ENCODE results near the gene ZNF185.

ZNF185 gene

DNA sequence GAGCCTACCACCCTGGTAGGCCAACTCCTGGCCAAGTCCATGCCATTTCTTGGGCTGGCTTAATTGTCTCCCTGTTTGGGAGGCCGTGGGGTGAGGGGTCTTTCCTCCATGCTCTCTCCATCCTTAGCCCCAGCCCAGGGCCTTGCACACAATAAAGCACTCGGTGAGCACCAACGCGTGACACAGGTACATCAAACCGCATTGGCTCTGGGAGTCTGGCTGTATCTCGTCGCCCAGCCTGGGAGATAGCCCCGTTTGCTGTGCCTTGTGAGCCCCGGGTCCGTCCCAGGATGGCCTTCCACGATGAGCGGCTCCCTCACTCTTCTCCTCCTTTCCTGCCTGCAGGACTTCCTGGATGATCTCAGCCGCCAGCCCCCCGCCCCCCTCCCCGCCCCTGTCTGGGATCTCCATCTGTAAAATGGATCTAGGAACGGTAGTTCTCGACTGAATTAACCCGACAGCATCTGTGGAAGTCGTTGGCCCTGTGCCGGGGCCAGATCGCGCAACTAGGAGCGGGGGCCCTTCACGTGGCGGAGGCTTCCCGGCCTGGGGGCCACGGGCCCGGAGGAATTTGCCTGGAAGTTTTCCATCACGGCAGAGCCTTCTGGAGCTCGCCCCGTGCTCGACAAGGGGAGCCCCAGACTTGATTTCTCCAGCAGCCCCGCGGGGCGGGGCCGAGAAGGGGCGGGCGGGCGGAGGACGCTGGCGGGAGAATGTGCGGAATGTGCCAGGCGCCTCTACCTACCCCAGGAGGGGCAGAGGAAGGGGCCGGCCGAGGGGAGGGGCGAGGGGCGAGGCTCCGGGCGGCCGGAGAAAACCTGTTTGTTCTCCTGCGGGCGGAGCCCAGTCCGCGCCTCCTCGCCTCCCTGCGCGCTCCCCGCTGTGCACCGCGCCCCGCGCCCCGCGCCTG, at the start of gene ZNF185:
ZNF185 (plus strand) TSS at position 846 of the 910 bp plus-strand sequence. CDS start 16,423 bp downstream, outside the sequence.
- DNase-seq (ENCODE audit: low read depth, low spot score): no peak

DNA sequence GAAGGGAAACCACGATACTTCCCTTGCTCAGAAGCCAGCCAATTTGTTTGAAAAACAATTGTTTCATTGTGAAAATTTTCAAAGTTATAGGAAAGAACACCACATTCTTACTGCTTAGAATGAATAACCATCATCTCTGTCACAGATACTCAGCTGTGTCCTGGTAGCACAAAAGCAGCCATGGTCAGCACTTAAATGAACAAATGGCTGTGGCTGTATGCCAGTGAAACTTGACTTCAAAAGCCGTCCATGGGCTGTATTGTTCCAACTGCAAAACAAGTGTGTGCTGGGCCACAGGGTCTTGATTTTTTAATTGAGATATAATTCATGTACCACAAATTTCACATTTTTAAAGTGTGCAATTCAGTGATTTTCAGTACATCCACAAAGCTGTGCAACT, 47.4 kb upstream of the ZNF185 start:
- H3K27ac ChIP-seq: no peak overlapping the region
- no peak for DNase-seq (ENCODE audit: low read depth, low spot score)

More for the DNA sequence above, at the start of gene ZNF185:
- peak within 1 kb of the TSS; percentile 95 for H3K27ac ChIP-seq

DNA sequence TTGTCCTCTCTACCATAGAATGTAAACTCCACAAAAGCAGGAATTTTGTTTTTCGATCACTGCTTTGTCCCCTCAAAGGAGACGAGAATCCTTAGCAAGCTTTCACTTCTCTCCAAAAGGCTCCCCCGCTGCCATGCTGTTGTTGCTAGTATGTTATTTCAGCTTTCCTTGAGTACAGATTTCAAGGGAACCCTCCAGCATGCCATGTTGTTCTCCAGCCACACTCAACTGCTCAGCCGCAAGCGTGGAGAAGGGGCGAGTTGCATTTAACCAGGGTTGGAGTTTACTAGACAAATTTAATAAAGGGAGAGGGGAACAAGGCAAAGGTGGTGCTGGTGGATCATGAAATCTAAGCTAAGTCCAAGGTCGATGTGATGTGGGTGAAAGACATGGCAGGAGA, 43.9 kb upstream of the ZNF185 start:
- H3K27ac ChIP-seq: no peak overlapping the region

DNA sequence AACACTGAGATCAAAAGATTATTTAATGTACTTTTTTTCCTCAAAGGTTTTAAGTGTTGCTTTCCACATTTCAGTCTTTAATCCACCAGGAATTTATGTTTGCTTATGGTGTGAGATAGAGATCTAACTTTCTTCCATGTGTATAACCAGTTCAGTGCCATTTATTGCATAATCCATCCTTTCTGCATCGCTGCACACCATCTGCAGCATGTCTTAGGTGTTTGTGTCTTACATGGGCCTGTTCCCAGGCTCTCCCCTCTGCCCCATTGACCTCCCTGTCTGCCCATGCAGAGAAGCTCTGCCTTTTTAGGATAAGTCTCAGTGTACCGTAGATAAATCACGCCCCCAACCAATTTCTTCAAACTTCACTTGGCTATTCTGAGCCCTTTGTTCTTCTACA, 36.8 kb upstream of the ZNF185 start:
- H3K27ac ChIP-seq: no peak overlapping the region
- no peak for DNase-seq (ENCODE audit: low read depth, low spot score)

More for the DNA sequence above, 43.9 kb upstream of the ZNF185 start:
- no peak for DNase-seq (ENCODE audit: low read depth, low spot score)

DNA sequence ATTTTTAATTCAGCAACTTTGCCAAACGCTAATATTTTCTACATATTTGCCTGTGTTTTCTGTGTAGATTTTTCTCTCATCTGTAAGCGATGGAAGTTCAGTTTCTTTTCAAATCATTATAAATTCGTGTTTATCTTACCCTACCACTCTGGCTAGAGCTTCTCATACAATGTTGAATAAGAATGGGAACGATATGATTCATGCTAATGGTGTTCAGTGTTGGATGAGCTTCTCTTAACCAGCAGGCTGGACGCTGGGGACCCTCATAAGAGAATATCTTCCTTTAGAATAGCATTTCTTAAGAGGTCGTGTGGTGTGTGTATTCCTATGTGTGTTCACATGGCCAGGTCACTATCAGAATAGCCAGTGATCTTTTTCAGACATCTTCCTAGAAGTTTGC, 36.0 kb upstream of the ZNF185 start:
- no peak for DNase-seq (ENCODE audit: low read depth, low spot score)
- no peak overlapping the region for H3K27ac ChIP-seq

DNA sequence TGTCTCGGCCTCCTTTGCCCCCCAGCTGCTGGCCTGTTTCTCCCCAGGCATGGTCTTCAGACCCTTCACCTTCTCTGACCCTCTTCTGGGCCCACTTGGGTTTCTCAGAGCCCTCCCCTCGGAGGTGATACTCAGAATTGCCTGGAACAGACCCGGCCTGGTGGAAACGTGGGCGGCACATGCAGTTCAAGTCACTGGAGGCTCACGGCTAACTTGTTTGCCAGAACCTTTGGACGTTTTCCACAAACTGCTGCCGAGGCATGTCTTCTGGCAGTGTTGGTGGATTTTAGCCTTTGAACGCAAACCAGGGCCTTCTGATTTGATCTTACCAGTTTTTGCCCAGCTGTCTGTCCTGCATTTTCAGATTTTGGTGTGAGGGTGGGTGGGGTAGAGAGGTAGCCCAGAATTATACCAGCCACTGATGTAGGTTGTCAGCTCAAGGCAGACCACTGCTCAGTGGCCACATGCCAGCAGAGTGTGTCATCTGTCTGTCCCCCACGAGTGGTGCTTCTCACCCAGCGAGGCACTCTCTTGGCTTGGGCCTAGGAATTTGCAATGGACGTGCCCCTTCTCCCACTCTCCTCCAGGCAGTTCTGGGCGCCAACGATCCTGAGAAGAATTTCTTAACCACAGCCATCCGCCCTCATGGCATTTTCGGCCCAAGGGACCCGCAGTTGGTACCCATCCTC, 32.5 kb upstream of the ZNF185 start:
- DNase-seq (ENCODE audit: low read depth, low spot score): no peak

DNA sequence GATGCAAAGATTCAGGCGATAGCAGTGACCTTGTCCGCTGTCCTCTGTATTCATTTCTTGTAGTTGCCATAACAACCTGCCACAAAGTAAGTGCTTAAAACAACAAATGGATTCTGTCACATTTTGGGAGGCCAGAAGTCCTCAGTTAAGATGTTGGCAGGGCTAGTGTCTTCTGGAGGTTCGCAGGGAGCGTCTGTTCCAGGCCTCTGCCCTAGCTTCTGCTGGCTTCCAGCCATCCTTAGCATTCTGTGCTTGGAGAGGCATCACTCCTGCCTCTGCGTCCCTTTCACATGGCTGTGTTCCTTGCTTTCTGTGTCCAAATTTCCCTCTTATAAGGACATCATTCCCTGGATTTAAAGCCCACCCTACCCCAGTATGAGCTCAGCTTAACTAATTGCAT, 31.5 kb upstream of the ZNF185 start:
- H3K27ac ChIP-seq: no peak overlapping the region
- DNase-seq (ENCODE audit: low read depth, low spot score): no peak

More for the DNA sequence above, 32.5 kb upstream of the ZNF185 start:
- H3K27ac ChIP-seq: no peak overlapping the region

DNA sequence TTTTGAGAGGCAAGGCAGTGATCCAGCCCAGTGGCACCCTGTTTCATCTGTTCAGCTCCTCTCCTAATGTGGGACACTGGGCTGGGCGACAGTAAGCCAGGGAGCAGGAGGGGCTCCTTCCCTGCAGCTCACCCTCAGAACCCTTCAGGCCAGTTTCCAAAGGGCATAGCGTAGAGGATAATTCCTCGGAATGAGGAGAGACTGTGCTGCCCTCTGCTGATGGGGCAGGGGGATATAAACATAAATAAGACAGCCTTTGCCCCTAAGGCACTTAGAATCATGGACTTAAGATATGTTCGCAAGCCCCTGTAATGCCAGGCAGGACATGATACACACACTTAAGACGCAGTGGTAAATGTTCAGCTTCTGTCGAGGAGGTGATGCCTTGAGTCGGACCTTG, 27.9 kb upstream of the ZNF185 start:
- H3K27ac ChIP-seq: no peak overlapping the region
- DNase-seq (ENCODE audit: low read depth, low spot score): no peak

DNA sequence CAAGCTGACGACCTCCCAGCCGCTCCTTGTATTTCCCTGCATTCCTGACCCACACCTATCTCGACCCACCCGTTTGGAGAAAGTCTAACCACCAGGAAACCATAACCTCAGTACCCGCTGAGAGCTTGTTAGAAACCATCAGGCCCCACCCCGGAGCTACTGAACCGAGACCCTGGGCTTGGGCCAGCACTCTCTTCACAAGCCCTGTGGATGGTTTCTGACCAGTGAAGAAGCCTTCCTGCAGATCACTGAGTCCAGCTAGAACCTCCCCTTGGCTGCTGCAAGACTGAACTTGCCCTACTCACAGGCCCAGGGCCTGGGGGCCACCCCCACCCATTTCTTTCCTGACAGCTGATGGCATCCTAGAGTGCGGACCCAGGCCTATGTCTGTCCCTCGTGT, 26.6 kb upstream of the ZNF185 start:
- no peak for DNase-seq (ENCODE audit: low read depth, low spot score)
- no peak overlapping the region for H3K27ac ChIP-seq

DNA sequence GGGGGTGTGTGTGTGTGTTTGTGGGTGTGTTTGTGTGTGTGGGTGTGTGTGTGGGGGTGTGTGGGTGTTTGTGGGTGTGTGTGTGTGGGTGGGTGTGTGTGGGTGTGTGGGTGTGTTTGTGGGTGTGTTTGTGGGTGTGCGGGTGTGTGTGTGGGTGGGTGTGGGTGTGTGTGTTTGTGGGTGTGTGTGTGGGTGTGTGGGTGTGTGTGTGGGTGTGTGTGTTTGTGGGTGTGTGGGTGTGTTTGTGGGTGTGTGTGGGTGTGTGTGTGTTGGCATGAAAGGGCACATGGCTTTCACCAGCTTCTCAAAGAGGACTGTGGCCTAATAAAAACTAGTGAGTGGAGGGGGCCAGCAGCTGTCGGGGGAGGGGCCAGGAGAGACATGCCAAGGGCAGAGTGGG, 25.3 kb upstream of the ZNF185 start:
- no peak for DNase-seq (ENCODE audit: low read depth, low spot score)
- H3K27ac ChIP-seq: no peak overlapping the region

DNA sequence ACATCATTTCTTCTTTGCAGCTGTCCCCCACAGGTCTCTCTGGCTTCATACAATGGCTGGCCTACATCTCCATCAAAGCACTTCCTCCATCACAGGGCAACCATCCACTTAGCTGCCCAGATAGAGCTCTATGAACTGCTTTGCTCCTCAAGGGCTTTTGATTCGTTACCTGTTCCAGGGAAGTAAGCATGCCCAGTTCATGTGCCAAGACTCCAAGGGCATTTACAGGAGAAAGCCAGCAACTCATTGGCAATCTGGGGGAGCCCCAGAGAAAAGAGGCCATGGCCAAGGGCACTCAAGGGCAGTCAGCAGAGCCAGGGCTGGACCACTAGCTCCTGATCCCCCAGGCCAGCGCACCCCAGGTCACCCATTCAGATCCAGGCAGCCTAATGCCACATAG, 24.5 kb upstream of the ZNF185 start:
- DNase-seq (ENCODE audit: low read depth, low spot score): no peak
- H3K27ac ChIP-seq: no peak overlapping the region

DNA sequence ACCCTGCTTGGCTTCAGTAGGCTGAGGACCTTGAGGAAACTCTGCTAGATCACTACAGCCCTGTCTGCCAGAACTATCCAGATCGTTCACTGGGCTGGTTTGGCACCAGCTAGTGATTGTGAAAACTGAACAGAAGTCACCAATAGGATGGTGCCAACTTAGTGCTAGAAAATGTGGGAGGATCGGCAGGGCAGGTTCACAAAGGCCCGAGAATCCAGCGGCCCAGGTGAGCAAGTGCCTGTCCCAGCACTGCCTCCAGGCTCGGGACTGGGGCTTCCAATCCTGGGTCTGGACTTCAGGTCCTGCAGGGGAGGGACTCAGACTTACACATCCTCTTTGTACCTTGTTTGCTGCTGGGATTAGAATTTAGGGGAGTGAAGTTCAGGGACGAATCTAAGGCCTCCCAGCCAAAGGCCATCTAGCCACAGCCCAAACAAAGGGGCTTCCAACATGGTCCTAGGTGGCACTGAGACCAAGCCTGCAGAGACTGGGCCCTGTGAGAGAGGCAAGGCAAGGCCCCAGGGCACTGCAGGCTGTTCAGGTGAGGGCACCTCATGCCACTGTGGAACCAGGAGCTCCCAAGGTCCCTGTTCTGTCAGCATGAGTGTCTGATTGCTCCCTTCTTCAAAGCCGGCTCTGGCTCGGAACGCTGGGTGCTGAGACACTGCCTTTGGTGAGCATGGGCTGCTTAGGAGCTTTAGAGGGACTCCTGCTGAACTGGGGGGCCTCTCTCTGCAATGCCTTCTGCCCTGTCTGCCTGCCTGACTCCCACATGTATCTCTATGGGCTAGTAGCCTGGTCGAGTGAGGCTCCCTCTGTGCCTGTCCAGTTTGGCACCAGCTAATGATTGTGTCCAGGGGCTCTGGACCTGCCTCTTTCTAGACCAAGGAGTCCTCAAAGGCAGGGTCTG, 20.7 kb upstream of the ZNF185 start:
- peak overlapping the region; percentile 82 for H3K27ac ChIP-seq
- peak; percentile 31 for DNase-seq (ENCODE audit: low read depth, low spot score)

DNA sequence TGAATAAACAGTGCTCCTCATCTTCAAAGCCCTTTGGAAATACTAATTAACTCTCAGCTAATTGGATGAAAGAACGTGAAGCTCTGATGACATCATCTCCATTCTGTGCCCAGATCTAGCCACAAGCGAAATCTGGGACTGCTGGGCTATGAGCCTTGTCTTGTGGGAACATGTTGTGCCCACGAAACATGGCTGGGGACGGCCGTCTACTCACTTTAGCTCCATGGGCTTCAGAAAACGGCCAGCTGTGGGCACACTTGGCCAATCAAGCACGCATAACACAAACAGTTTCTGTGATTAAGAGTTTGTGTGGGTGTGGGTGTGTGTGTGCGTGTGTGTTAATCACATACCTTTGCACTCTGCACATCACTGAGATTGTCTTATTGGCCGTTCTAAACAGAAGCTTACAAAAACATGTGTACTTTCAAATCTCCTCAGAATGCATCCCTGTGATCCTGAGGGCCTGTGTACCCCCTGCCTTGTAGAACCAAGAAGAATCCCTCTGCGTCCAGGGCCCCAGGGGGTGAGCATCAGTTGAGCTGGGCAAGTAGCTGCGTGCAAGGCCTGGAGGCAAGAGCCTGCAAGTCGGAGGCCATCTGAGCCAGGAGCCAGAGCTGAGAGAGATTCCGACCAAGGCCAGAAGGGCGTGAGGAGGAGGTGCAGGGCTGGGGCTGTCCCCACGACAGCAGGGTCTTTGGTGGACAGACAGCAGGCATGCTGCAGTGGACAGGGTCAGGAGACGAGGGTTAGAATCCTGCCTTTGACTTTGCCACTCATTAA, 18.7 kb upstream of the ZNF185 start:
- peak; percentile 74 for DNase-seq (ENCODE audit: low read depth, low spot score)
- peak overlapping the region; percentile 82 for H3K27ac ChIP-seq

DNA sequence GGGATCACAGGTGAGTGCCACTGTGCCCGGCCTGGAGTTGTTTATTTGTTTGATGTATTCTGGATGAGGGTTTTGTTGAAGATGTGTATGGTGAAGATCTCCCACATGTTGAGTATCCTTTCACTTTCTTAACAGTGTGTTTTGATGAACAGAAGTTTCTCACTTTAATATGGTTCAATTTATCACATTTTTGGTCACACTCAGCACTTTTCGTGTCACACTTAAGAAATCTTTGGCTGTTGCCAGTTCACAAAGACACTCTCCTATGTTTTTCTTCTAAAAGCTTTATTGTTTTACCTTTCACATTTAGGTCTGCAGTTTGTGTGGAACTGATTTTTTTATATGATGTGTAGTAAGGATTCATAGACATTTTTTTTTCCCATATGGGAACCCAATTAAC, 16.6 kb upstream of the ZNF185 start:
- no peak for DNase-seq (ENCODE audit: low read depth, low spot score)
- H3K27ac ChIP-seq: no peak overlapping the region

DNA sequence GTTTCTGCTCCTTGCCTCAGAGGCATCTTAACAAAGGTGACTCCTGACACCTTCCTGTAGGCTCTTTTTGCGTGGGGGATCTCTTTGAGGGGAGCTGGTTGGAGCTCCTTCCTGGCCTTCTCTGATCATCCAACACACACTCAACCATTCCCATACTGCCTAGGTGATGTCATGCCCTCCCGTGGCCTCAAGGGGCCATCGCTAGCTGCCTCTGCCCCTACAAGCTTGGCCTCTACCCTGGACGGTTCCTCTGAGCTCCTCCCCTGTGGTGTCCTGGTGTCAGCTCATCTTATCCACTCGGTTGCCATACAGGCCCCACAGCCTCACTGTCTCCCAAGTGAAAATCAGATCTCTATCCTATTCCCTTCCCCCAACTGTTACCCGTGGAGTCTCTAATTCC, 13.7 kb upstream of the ZNF185 start:
- DNase-seq (ENCODE audit: low read depth, low spot score): no peak
- no peak overlapping the region for H3K27ac ChIP-seq

DNA sequence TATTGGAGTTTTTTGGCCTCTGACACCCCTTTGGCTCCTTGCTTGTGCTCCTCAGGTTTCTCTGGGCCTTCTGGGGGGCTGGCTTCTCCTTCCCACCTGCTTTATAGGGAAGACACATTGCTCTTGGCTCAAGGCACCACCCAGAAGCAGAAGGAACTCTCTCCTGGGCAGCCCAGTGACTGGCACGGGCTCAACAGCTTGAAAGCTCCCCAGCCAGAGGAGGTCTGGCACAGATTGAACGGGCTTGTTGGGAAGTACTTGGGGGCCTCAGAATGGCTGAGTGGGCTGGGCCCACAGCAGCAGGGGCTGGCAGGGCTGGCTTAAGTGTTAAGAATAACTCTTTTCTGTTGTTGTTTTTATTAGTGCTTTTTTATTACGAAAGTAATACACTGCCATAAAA, 11.2 kb upstream of the ZNF185 start:
- no peak for DNase-seq (ENCODE audit: low read depth, low spot score)
- H3K27ac ChIP-seq: no peak overlapping the region

DNA sequence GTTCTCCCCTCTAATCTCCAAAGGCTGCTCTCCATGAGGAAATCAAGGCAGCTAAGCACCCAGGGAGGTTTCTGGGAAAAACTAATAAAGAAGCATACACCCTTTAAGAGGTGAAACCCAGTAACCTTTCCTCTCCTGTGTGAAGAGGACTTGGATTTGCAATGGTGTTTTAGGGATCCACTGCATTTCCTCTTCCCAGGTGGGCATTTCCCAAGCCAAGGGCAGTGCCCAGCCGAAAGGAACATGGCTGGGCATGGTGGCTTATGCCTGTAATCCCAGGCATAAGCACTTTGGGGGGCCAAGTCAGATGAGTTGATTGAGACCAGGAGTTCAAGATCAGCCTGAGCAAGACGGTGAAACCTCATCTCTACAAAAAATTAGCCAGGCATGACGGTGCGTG, 5.4 kb upstream of the ZNF185 start:
- DNase-seq (ENCODE audit: low read depth, low spot score): no peak

DNA sequence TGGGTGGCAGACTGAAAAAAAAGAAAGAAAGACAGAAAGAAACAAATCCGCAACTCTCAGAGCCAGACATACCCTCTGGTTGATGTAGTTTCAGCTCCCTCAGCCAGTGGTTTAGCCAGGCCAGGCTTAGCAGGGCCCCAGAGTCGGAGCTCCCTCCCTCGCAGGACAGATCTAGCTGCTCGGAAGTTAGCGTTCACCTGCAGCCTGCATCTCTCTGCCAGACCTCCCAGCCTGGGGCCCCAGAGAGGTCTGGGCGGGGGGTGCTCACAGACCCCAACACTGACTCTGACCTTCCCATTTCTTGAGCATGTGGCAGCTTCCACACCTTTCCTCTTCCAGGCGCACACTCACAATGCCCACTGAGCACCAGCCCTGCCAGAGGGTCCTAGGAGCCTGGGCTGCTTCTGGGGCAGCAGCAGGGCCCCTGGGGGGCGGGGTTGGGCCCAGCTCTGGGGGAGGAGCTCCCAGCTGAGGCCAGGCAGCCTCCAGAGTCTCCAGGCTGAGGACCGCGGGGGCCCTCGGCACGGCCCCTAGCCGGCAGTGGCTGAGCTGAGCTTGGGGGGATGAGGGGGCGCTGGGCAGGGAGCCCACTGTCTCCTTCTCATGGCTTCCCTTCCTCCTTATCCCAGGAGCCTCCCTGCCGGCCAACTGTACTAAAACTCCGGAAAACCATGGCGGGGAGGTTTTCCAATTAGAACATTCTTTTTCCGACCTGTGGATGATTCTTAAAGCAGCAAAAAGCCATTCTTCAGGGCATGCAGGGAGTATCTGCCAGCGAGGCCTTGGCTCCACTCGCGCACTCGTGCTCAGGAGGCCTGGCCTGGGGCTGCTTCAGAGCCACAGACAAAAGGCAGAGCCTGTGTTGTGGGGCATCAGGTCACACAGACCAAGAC, 4.6 kb upstream of the ZNF185 start:
- DNase-seq (ENCODE audit: low read depth, low spot score): no peak
- peak overlapping the region; percentile 95 for H3K27ac ChIP-seq

More for the DNA sequence above, 5.4 kb upstream of the ZNF185 start:
- no peak overlapping the region for H3K27ac ChIP-seq
